Measurements from ENCODE around the gene PLK3.

GRCh38 chr1:44827197-44828002 lies 27.2 kb downstream of the PLK3 start:
- TF ChIP-seq CTCF (IDR thresholded peaks at IDR 0.05) (no peak), POLR2A (IDR thresholded peaks at IDR 0.05) (no peak)

Measured in uterus (tissue), 2 donors.